ENCODE results near the gene SYNGR4. TPM values are rescaled to one million over a fixed set of nuclear protein-coding genes. Genes with fewer than 3 reads are reported as not detected.
"Not testable (repeated sequence)": the region's sequence is repeated elsewhere in the genome, so short reads cannot be mapped to it uniquely, and the experiment has no call there.

SYNGR4 gene
- total and polyA plus RNA-seq, 9 donors: 0.17 TPM; not detected in 8

- H3K4me1 ChIP-seq (ENCODE audit: control insufficient read depth, insufficient read depth, low read length): peaks cover 12% of the 10 kb centered on the region
- no peaks in the 10 kb centered on the region for H3K9me3 ChIP-seq (replicated peaks; ENCODE audit: control insufficient read depth, low read depth, low read length)
- H3K4me3 ChIP-seq (ENCODE audit: low read length): no peak overlapping the region
- DNase-seq: no peak
- H3K27ac ChIP-seq (ENCODE audit: low read length): no peak overlapping the region
- H3K36me3 ChIP-seq (ENCODE audit: control insufficient read depth, insufficient read depth, low read length): peaks cover 65% of the 10 kb centered on the region
- WGBS (ENCODE audit: insufficient coverage): 100% methylated on average over 1 of the region's 3 CpGs
- H3K27me3 ChIP-seq (ENCODE audit: control insufficient read depth, insufficient read depth, low read length): no peaks in the 10 kb centered on the region
Observed at GRCh38 chr19:48386981-48387380, 22.8 kb downstream of the SYNGR4 start.

GRCh38 chr19:48390188-48391099 lies 26.3 kb downstream of the SYNGR4 start:
- Histone ChIP-seq H3K36me3 (ENCODE audit: control insufficient read depth, insufficient read depth, low read length) (peaks cover 36% of the 10 kb centered on the region), H3K4me1 (ENCODE audit: control insufficient read depth, insufficient read depth, low read length) (peaks cover 34% of the 10 kb centered on the region), H3K27ac (ENCODE audit: low read length) (peak overlapping the region; percentile 96), H3K27me3 (ENCODE audit: control insufficient read depth, insufficient read depth, low read length) (peaks cover 30% of the 10 kb centered on the region), H3K9me3 (replicated peaks; ENCODE audit: control insufficient read depth, low read depth, low read length) (no peaks in the 10 kb centered on the region), H3K4me3 (ENCODE audit: low read length) (peak overlapping the region; percentile 88)
- 0% methylated on average over 11 of the region's 24 CpGs for WGBS (ENCODE audit: insufficient coverage)
- peak; percentile 80 for DNase-seq

GRCh38 chr19:48391100-48392005 lies 27.2 kb downstream of the SYNGR4 start, which contains the start of gene KDELR1:
KDELR1 (minus strand) TSS chr19:48391551; CDS start chr19:48391358, 193 bp downstream.
- WGBS (ENCODE audit: insufficient coverage): 8% methylated on average over 20 of the region's 42 CpGs
- peaks cover 39% of the 10 kb centered on the region for H3K27me3 ChIP-seq (ENCODE audit: control insufficient read depth, insufficient read depth, low read length)
- H3K36me3 ChIP-seq (ENCODE audit: control insufficient read depth, insufficient read depth, low read length): peaks cover 28% of the 10 kb centered on the region
- peaks cover 43% of the 10 kb centered on the region for H3K4me1 ChIP-seq (ENCODE audit: control insufficient read depth, insufficient read depth, low read length)
- peak within 1 kb of the TSS; percentile 96 for H3K27ac ChIP-seq (ENCODE audit: low read length)
- H3K4me3 ChIP-seq (ENCODE audit: low read length): peak within 1 kb of the TSS; percentile 88
- DNase-seq: peak; percentile 89
- H3K9me3 ChIP-seq (replicated peaks; ENCODE audit: control insufficient read depth, low read depth, low read length): no peaks in the 10 kb centered on the region

GRCh38 chr19:48392006-48392344 lies 27.8 kb downstream of the SYNGR4 start:
- WGBS (ENCODE audit: insufficient coverage): 67% methylated on average over 1 of the region's 1 CpG
- Histone ChIP-seq H3K4me1 (ENCODE audit: control insufficient read depth, insufficient read depth, low read length) (peaks cover 50% of the 10 kb centered on the region), H3K27me3 (ENCODE audit: control insufficient read depth, insufficient read depth, low read length) (peaks cover 45% of the 10 kb centered on the region), H3K36me3 (ENCODE audit: control insufficient read depth, insufficient read depth, low read length) (peaks cover 22% of the 10 kb centered on the region)
- H3K27ac ChIP-seq (ENCODE audit: low read length); H3K4me3 ChIP-seq (ENCODE audit: low read length); H3K9me3 ChIP-seq (replicated peaks; ENCODE audit: control insufficient read depth, low read depth, low read length); DNase-seq: not testable (repeated sequence)

- peaks cover 14% of the 10 kb centered on the region for H3K36me3 ChIP-seq (ENCODE audit: control insufficient read depth, insufficient read depth, low read length)
- H3K27me3 ChIP-seq (ENCODE audit: control insufficient read depth, insufficient read depth, low read length): peaks cover 55% of the 10 kb centered on the region
- 73% methylated on average over 13 of the region's 15 CpGs for WGBS (ENCODE audit: insufficient coverage)
- DNase-seq: no peak
- H3K4me1 ChIP-seq (ENCODE audit: control insufficient read depth, insufficient read depth, low read length): peaks cover 60% of the 10 kb centered on the region
- no peaks in the 10 kb centered on the region for H3K9me3 ChIP-seq (replicated peaks; ENCODE audit: control insufficient read depth, low read depth, low read length)
- no peak overlapping the region for H3K27ac ChIP-seq (ENCODE audit: low read length)
- no peak overlapping the region for H3K4me3 ChIP-seq (ENCODE audit: low read length)
Observed at GRCh38 chr19:48392860-48393558, 28.8 kb downstream of the SYNGR4 start.

- H3K36me3 ChIP-seq (ENCODE audit: control insufficient read depth, insufficient read depth, low read length): peaks cover 9% of the 10 kb centered on the region
- H3K4me3 ChIP-seq (ENCODE audit: low read length): peak within 1 kb of the TSS; percentile 25
- no peak within 1 kb of the TSS for H3K27ac ChIP-seq (ENCODE audit: low read length)
- DNase-seq: peak; percentile 55
- peaks cover 61% of the 10 kb centered on the region for H3K4me1 ChIP-seq (ENCODE audit: control insufficient read depth, insufficient read depth, low read length)
- WGBS (ENCODE audit: insufficient coverage): 0% methylated on average over 22 of the region's 40 CpGs
- H3K27me3 ChIP-seq (ENCODE audit: control insufficient read depth, insufficient read depth, low read length): peaks cover 57% of the 10 kb centered on the region
- H3K9me3 ChIP-seq (replicated peaks; ENCODE audit: control insufficient read depth, low read depth, low read length): no peaks in the 10 kb centered on the region
Observed at GRCh38 chr19:48393559-48394330, 29.6 kb downstream of the SYNGR4 start, which contains the start of gene GRIN2D. GRIN2D (plus strand) TSS chr19:48393668; CDS start chr19:48398393, 4,725 bp downstream.

GRCh38 chr19:48394331-48395169 lies 30.4 kb downstream of the SYNGR4 start:
- Histone ChIP-seq H3K27ac (ENCODE audit: low read length) (no peak overlapping the region), H3K4me1 (ENCODE audit: control insufficient read depth, insufficient read depth, low read length) (peaks cover 58% of the 10 kb centered on the region), H3K4me3 (ENCODE audit: low read length) (no peak overlapping the region), H3K9me3 (replicated peaks; ENCODE audit: control insufficient read depth, low read depth, low read length) (no peaks in the 10 kb centered on the region), H3K36me3 (ENCODE audit: control insufficient read depth, insufficient read depth, low read length) (peaks cover 1% of the 10 kb centered on the region), H3K27me3 (ENCODE audit: control insufficient read depth, insufficient read depth, low read length) (peaks cover 57% of the 10 kb centered on the region)
- no peak for DNase-seq
- 7% methylated on average over 18 of the region's 38 CpGs for WGBS (ENCODE audit: insufficient coverage)

GRCh38 chr19:48395170-48395455 lies 30.9 kb downstream of the SYNGR4 start:
- peaks cover 57% of the 10 kb centered on the region for H3K27me3 ChIP-seq (ENCODE audit: control insufficient read depth, insufficient read depth, low read length)
- no peaks in the 10 kb centered on the region for H3K9me3 ChIP-seq (replicated peaks; ENCODE audit: control insufficient read depth, low read depth, low read length)
- H3K27ac ChIP-seq (ENCODE audit: low read length): no peak overlapping the region
- no peak overlapping the region for H3K4me3 ChIP-seq (ENCODE audit: low read length)
- H3K36me3 ChIP-seq (ENCODE audit: control insufficient read depth, insufficient read depth, low read length): no peaks in the 10 kb centered on the region
- peaks cover 56% of the 10 kb centered on the region for H3K4me1 ChIP-seq (ENCODE audit: control insufficient read depth, insufficient read depth, low read length)
- no peak for DNase-seq
- no CpG with 5 or more reads among the region's 6 CpGs for WGBS (ENCODE audit: insufficient coverage)

- Histone ChIP-seq H3K9me3 (replicated peaks; ENCODE audit: control insufficient read depth, low read depth, low read length) (no peaks in the 10 kb centered on the region), H3K4me1 (ENCODE audit: control insufficient read depth, insufficient read depth, low read length) (peaks cover 52% of the 10 kb centered on the region), H3K36me3 (ENCODE audit: control insufficient read depth, insufficient read depth, low read length) (no peaks in the 10 kb centered on the region), H3K27me3 (ENCODE audit: control insufficient read depth, insufficient read depth, low read length) (peaks cover 57% of the 10 kb centered on the region), H3K27ac (ENCODE audit: low read length) (no peak overlapping the region), H3K4me3 (ENCODE audit: low read length) (no peak overlapping the region)
- no peak for DNase-seq
- WGBS (ENCODE audit: insufficient coverage): 14% methylated on average over 6 of the region's 9 CpGs
Observed at GRCh38 chr19:48395499-48395898, 31.3 kb downstream of the SYNGR4 start.

Measured in muscle of leg (tissue), 11 donors.